Measurements from ENCODE around the gene DCAF6.

Gene DCAF6

GRCh38 chr1:168121401-168122011, 185.0 kb downstream of the DCAF6 start:
- H3K4me3 ChIP-seq (ENCODE audit: low read length): no peak overlapping the region
- no peak for DNase-seq (ENCODE audit: low read depth)
- TF ChIP-seq CTCF (conservative IDR thresholded peaks at IDR 0.05; ENCODE audit: low read depth, low read length): no peak

- DNase-seq (ENCODE audit: low read depth): no peak
- no peak overlapping the region for H3K4me3 ChIP-seq (ENCODE audit: low read length)
- no peak for TF ChIP-seq CTCF (conservative IDR thresholded peaks at IDR 0.05; ENCODE audit: low read depth, low read length)
These were observed 188.6 kb downstream of the DCAF6 start for GRCh38 chr1:168125051-168125450.
